ENCODE results near the gene PNLIPRP2. TPM values are rescaled to one million over a fixed set of nuclear protein-coding genes. Genes with fewer than 3 reads are reported as not detected.

The PNLIPRP2 gene
- total and polyA plus RNA-seq, 5 donors from 2014 or later: not detected

GRCh38 chr10:116664631-116665030, 43.9 kb downstream of the PNLIPRP2 start:
- Histone ChIP-seq H3K4me3 (ENCODE audit: low read depth, low read length) (no peak overlapping the region), H3K4me1 (ENCODE audit: control insufficient read depth, insufficient read depth, low read length, poor library complexity, severe bottlenecking) (no peaks in the 10 kb centered on the region), H3K36me3 (ENCODE audit: control insufficient read depth, insufficient read depth, low read length) (no peaks in the 10 kb centered on the region), H3K9me3 (ENCODE audit: control insufficient read depth in 2 of 2, low read length in 2 of 2) (no peaks in the 10 kb centered on the region), H3K27me3 (ENCODE audit: control insufficient read depth, insufficient read depth, low read length) (no peaks in the 10 kb centered on the region), H3K27ac (ENCODE audit: insufficient read depth, low read length, poor library complexity, severe bottlenecking) (no peak overlapping the region)
- Mint-ChIP-seq H3K4me3 (no peak overlapping the region), H3K27ac (no peak overlapping the region), H3K36me3 (no peaks in the 10 kb centered on the region), H3K9me3 (peaks cover 0 to 2% (median 0%) of the 10 kb centered on the region in 7 donors), H3K27me3 (peaks cover 14% of the 10 kb centered on the region), H3K4me1 (no peaks in the 10 kb centered on the region)
- DNase-seq (no peak), ATAC-seq (ENCODE audit: low read depth in 2 of 2) (no peak)

- no peak for DNase-seq
- Histone ChIP-seq H3K36me3 (ENCODE audit: control insufficient read depth, insufficient read depth, low read length) (no peaks in the 10 kb centered on the region), H3K9me3 (ENCODE audit: control insufficient read depth in 2 of 2, low read length in 2 of 2) (no peaks in the 10 kb centered on the region), H3K4me3 (ENCODE audit: low read depth, low read length) (no peak overlapping the region), H3K27ac (ENCODE audit: insufficient read depth, low read length, poor library complexity, severe bottlenecking) (no peak overlapping the region), H3K27me3 (ENCODE audit: control insufficient read depth, insufficient read depth, low read length) (no peaks in the 10 kb centered on the region), H3K4me1 (ENCODE audit: control insufficient read depth, insufficient read depth, low read length, poor library complexity, severe bottlenecking) (no peaks in the 10 kb centered on the region)
- peaks cover 0 to 2% (median 0%) of the 10 kb centered on the region in 7 donors for H3K9me3 Mint-ChIP-seq
- peaks cover 16% of the 10 kb centered on the region for H3K27me3 Mint-ChIP-seq
- no peak overlapping the region for H3K27ac Mint-ChIP-seq
- no peaks in the 10 kb centered on the region for H3K4me1 Mint-ChIP-seq
- H3K4me3 Mint-ChIP-seq: no peak overlapping the region
- no peak for ATAC-seq (ENCODE audit: low read depth in 2 of 2)
- no peaks in the 10 kb centered on the region for H3K36me3 Mint-ChIP-seq
Measured at GRCh38 chr10:116665541-116666125, 44.9 kb downstream of the PNLIPRP2 start.

DNA sequence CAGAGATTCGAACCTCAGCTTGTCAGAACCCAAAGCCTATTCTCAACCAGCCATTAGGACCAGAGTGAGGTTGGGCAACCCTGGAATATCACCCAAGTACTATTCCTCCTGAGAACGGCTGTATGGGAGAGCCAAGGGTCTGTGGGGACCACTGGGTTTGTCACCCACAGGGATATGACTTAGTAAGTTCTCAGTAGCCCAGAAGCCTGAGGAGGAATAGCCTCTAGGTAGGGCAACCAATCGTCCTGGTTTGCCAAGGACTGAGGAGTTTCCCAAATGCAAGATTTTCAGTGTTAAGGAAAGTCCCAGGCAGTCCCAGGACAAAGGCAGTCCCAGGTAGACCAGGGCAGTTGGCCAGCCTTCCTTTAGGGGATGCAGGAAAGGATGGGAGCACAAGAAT, 46.7 kb downstream of the PNLIPRP2 start:
- H3K27me3 Mint-ChIP-seq: peaks cover 20% of the 10 kb centered on the region
- no peaks in the 10 kb centered on the region for H3K36me3 ChIP-seq (ENCODE audit: control insufficient read depth, insufficient read depth, low read length)
- no peak for ATAC-seq (ENCODE audit: low read depth in 2 of 2)
- H3K9me3 ChIP-seq (ENCODE audit: control insufficient read depth in 2 of 2, low read length in 2 of 2): no peaks in the 10 kb centered on the region
- no peaks in the 10 kb centered on the region for H3K4me1 Mint-ChIP-seq
- no peak overlapping the region for H3K4me3 Mint-ChIP-seq
- H3K4me3 ChIP-seq (ENCODE audit: low read depth, low read length): no peak overlapping the region
- peaks cover 0 to 2% (median 0%) of the 10 kb centered on the region in 7 donors for H3K9me3 Mint-ChIP-seq
- H3K27ac Mint-ChIP-seq: no peak overlapping the region
- DNase-seq: no peak
- no peaks in the 10 kb centered on the region for H3K4me1 ChIP-seq (ENCODE audit: control insufficient read depth, insufficient read depth, low read length, poor library complexity, severe bottlenecking)
- no peaks in the 10 kb centered on the region for H3K36me3 Mint-ChIP-seq
- H3K27ac ChIP-seq (ENCODE audit: insufficient read depth, low read length, poor library complexity, severe bottlenecking): no peak overlapping the region
- H3K27me3 ChIP-seq (ENCODE audit: control insufficient read depth, insufficient read depth, low read length): no peaks in the 10 kb centered on the region

- DNase-seq: no peak
- no peaks in the 10 kb centered on the region for H3K36me3 ChIP-seq (ENCODE audit: control insufficient read depth, insufficient read depth, low read length)
- no peak for ATAC-seq (ENCODE audit: low read depth in 2 of 2)
- H3K27ac ChIP-seq (ENCODE audit: insufficient read depth, low read length, poor library complexity, severe bottlenecking): no peak overlapping the region
- no peak overlapping the region for H3K4me3 ChIP-seq (ENCODE audit: low read depth, low read length)
- no peak overlapping the region for H3K4me3 Mint-ChIP-seq
- H3K9me3 ChIP-seq (ENCODE audit: control insufficient read depth in 2 of 2, low read length in 2 of 2): no peaks in the 10 kb centered on the region
- H3K36me3 Mint-ChIP-seq: no peaks in the 10 kb centered on the region
- H3K4me1 ChIP-seq (ENCODE audit: control insufficient read depth, insufficient read depth, low read length, poor library complexity, severe bottlenecking): no peaks in the 10 kb centered on the region
- H3K4me1 Mint-ChIP-seq: no peaks in the 10 kb centered on the region
- peaks cover 0 to 2% (median 0%) of the 10 kb centered on the region in 7 donors for H3K9me3 Mint-ChIP-seq
- no peak overlapping the region for H3K27ac Mint-ChIP-seq
- no peaks in the 10 kb centered on the region for H3K27me3 ChIP-seq (ENCODE audit: control insufficient read depth, insufficient read depth, low read length)
- H3K27me3 Mint-ChIP-seq: peaks cover 20% of the 10 kb centered on the region
Measured at GRCh38 chr10:116668018-116668417, 47.3 kb downstream of the PNLIPRP2 start.

DNA sequence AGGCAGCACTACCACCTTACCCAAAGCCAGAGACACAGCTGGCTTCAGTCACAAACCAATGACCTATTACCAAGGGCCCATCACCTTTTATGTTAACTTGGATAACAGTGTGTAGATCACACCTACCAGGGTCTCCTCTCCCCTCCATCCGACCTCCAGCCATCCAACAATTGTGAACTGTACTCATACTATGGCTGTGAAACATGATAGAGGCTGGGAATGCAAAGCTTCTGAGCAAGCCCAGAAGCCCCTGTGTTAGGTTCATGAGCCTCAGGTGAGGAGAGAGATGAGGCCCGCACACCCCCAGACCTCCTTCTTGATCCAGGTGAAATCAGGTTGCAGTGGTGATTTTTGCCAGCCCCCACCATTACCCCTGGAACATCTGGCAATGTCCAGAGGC, 47.7 kb downstream of the PNLIPRP2 start:
- Mint-ChIP-seq H3K27me3 (peaks cover 20% of the 10 kb centered on the region), H3K9me3 (peaks cover 0 to 2% (median 0%) of the 10 kb centered on the region in 7 donors), H3K27ac (no peak overlapping the region), H3K36me3 (no peaks in the 10 kb centered on the region), H3K4me1 (no peaks in the 10 kb centered on the region), H3K4me3 (no peak overlapping the region)
- ATAC-seq (ENCODE audit: low read depth in 2 of 2): no peak
- no peak overlapping the region for H3K27ac ChIP-seq (ENCODE audit: insufficient read depth, low read length, poor library complexity, severe bottlenecking)
- no peaks in the 10 kb centered on the region for H3K9me3 ChIP-seq (ENCODE audit: control insufficient read depth in 2 of 2, low read length in 2 of 2)
- no peak overlapping the region for H3K4me3 ChIP-seq (ENCODE audit: low read depth, low read length)
- no peak for DNase-seq
- H3K4me1 ChIP-seq (ENCODE audit: control insufficient read depth, insufficient read depth, low read length, poor library complexity, severe bottlenecking): no peaks in the 10 kb centered on the region
- no peaks in the 10 kb centered on the region for H3K27me3 ChIP-seq (ENCODE audit: control insufficient read depth, insufficient read depth, low read length)
- H3K36me3 ChIP-seq (ENCODE audit: control insufficient read depth, insufficient read depth, low read length): no peaks in the 10 kb centered on the region

DNA sequence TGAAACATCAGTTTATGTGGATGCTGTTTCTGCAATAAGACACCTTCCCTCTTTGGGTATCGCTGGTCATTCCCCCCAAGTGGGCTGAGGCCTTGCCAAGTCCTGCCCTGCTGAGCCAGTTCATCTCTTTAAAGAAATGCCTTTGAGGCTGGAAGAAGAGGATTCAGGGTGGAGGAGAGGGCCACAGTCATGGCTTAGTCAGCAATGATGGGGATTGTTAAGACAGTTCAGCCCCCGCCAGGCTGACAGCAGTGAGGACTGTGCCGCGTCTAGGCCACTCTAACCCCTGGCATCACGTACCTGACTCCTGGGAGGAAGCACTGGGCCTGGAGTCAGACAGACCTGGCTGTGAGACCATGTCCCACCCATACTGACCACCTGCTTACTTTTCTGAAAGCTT, 48.3 kb downstream of the PNLIPRP2 start:
- no peak overlapping the region for H3K27ac ChIP-seq (ENCODE audit: insufficient read depth, low read length, poor library complexity, severe bottlenecking)
- Mint-ChIP-seq H3K9me3 (peaks cover 0 to 2% (median 0%) of the 10 kb centered on the region in 7 donors), H3K4me1 (no peaks in the 10 kb centered on the region), H3K27ac (no peak overlapping the region), H3K4me3 (no peak overlapping the region), H3K36me3 (no peaks in the 10 kb centered on the region), H3K27me3 (peaks cover 20% of the 10 kb centered on the region)
- H3K4me3 ChIP-seq (ENCODE audit: low read depth, low read length): no peak overlapping the region
- no peaks in the 10 kb centered on the region for H3K9me3 ChIP-seq (ENCODE audit: control insufficient read depth in 2 of 2, low read length in 2 of 2)
- DNase-seq (no peak), ATAC-seq (ENCODE audit: low read depth in 2 of 2) (no peak)
- no peaks in the 10 kb centered on the region for H3K27me3 ChIP-seq (ENCODE audit: control insufficient read depth, insufficient read depth, low read length)
- no peaks in the 10 kb centered on the region for H3K4me1 ChIP-seq (ENCODE audit: control insufficient read depth, insufficient read depth, low read length, poor library complexity, severe bottlenecking)
- no peaks in the 10 kb centered on the region for H3K36me3 ChIP-seq (ENCODE audit: control insufficient read depth, insufficient read depth, low read length)

DNA sequence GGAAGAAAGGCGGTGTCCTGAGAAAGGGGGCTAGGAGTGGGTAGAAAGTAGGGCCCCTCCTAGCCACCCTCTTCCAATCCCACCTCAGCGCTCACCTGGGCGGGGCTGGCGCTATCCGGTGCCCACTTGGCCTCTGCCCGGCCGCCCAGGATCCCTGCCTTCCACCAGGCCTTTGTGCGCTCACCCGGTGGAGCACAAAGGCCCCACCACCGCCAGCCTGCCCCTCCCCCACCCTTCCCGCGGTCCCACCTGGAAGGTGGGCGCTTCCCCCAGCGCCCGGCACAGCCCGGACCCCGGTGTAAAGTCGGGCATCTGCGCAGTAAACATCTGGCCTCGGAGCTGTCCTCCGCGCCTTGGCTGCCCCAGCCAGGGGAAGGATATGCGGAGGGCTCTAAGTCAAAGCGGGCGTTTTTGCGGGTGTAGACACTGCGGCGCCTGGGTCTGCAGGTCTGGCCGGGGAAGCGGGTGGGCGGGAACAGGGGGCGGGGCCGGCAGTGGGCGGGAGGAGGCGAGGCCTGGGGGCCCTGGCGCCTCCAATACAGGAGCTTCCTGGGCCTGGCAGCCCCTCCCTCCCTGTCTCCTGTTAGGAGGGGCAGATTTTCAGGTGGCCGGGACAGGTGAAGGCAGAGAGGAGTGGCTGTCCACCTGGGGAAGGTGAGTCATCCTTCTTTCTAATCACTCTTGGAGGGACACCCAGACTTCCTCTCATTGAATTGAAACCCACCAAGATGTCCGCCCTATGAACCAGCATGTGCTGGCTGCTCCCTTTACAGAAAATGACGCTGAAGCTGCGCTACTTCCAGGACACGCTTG, 49.3 kb downstream of the PNLIPRP2 start:
- no peaks in the 10 kb centered on the region for H3K4me1 Mint-ChIP-seq
- H3K4me3 Mint-ChIP-seq: no peak overlapping the region
- no peak for ATAC-seq (ENCODE audit: low read depth in 2 of 2)

DNA sequence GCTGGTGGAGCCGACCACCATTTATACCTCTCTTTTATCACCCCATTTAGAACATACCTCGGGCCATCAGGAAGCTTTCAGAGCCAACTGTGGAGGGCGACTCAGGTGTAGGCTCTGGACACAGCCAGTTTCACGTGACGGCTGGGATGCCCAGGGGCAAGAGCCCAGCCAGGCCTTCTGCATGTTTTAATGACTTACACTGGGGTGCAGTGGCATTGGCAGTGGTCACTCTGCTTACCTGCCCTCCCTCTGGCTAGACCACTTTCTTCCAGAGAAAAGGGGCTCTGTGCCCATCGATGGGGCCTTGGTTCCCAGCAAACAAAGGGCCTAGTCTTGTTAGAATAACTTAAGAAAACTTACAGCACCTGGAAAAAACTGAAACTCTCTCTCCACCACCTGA, 50.0 kb downstream of the PNLIPRP2 start:
- Mint-ChIP-seq H3K4me3 (no peak overlapping the region), H3K9me3 (peaks cover 0 to 2% (median 0%) of the 10 kb centered on the region in 7 donors), H3K36me3 (no peaks in the 10 kb centered on the region), H3K27ac (peak overlapping the region in 1 of 3 donors; percentile 63), H3K4me1 (no peaks in the 10 kb centered on the region), H3K27me3 (peaks cover 25% of the 10 kb centered on the region)
- no peak for ATAC-seq (ENCODE audit: low read depth in 2 of 2)
- H3K9me3 ChIP-seq (ENCODE audit: control insufficient read depth in 2 of 2, low read length in 2 of 2): no peaks in the 10 kb centered on the region
- H3K27me3 ChIP-seq (ENCODE audit: control insufficient read depth, insufficient read depth, low read length): no peaks in the 10 kb centered on the region
- no peak overlapping the region for H3K4me3 ChIP-seq (ENCODE audit: low read depth, low read length)
- no peaks in the 10 kb centered on the region for H3K4me1 ChIP-seq (ENCODE audit: control insufficient read depth, insufficient read depth, low read length, poor library complexity, severe bottlenecking)
- no peak for DNase-seq
- no peak overlapping the region for H3K27ac ChIP-seq (ENCODE audit: insufficient read depth, low read length, poor library complexity, severe bottlenecking)
- H3K36me3 ChIP-seq (ENCODE audit: control insufficient read depth, insufficient read depth, low read length): no peaks in the 10 kb centered on the region

More for the DNA sequence above, 49.3 kb downstream of the PNLIPRP2 start:
- no peak for DNase-seq
- no peaks in the 10 kb centered on the region for H3K36me3 ChIP-seq (ENCODE audit: control insufficient read depth, insufficient read depth, low read length)
- H3K9me3 ChIP-seq (ENCODE audit: control insufficient read depth in 2 of 2, low read length in 2 of 2): no peaks in the 10 kb centered on the region
- Mint-ChIP-seq H3K27ac (peak overlapping the region in 1 of 3 donors; percentile 63), H3K27me3 (peaks cover 25% of the 10 kb centered on the region), H3K9me3 (peaks cover 0 to 2% (median 0%) of the 10 kb centered on the region in 7 donors), H3K36me3 (no peaks in the 10 kb centered on the region)
- no peak overlapping the region for H3K4me3 ChIP-seq (ENCODE audit: low read depth, low read length)
- H3K27me3 ChIP-seq (ENCODE audit: control insufficient read depth, insufficient read depth, low read length): no peaks in the 10 kb centered on the region
- no peaks in the 10 kb centered on the region for H3K4me1 ChIP-seq (ENCODE audit: control insufficient read depth, insufficient read depth, low read length, poor library complexity, severe bottlenecking)
- no peak overlapping the region for H3K27ac ChIP-seq (ENCODE audit: insufficient read depth, low read length, poor library complexity, severe bottlenecking)
